HG03045 (cell line): ENCODE measurements around the gene ASAP2.

ENCODE experiments used
- ATAC-seq: cut with Tn5 transposase; IDR thresholded peaks from one replicate; pipeline ENCODE4 v1.9.1; 2021; ENCODE audit warnings: mild to moderate bottlenecking, moderate library complexity; ENCODE audit not compliant: unreplicated experiment

The ASAP2 gene

DNA sequence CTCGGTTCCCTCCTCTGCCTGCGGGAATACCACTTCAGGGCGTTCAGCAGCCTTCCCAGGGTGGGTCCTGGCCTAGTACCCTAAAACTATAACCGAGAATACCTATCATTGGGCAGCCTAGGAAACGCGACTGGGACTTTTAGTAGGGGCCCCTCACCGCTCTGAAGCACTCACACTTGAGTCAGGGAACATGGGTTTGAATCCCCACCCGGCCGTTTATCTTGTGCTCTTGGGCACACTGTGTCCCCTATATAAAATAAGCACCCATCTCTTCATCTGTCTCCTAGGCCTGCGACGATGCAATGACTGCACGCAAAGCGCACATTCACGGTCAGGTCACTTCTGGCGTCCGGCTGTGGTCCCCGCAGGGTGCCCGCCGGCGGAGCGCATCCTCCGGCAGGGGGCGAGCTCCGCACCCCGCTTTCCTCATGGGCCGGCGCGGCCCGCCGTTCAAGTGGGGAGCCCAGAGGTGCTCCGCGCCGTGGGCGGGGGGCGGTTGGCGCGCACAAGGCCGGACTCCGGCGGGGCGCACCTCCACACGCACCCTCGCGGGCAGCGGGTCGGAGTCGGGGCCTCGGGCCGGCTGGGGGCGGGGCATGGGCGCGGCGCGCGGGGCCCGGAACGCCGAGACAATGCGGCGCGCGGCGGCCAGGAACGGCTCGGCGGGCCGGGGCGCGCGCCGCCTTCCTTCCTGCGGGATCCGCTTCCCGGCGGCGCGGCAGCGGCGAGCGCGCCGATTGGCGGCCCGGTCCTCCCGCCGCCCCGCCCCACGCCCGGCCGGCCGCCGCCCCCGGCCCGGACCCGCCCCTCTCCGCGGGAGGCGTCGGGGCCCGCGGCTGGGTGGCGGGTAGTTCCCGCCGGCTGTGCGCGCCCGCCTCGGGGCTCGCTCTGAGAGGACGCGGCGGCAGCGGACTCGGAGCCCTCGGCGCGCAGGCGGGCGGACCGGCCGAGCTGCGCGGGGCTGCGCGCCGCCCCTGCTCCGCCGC, at the start of gene ASAP2:
ASAP2 (plus strand) TSS at position 850 of the 986 bp plus-strand sequence. CDS start 293 bp downstream, outside the sequence.
- ATAC-seq: peak; percentile 55

DNA sequence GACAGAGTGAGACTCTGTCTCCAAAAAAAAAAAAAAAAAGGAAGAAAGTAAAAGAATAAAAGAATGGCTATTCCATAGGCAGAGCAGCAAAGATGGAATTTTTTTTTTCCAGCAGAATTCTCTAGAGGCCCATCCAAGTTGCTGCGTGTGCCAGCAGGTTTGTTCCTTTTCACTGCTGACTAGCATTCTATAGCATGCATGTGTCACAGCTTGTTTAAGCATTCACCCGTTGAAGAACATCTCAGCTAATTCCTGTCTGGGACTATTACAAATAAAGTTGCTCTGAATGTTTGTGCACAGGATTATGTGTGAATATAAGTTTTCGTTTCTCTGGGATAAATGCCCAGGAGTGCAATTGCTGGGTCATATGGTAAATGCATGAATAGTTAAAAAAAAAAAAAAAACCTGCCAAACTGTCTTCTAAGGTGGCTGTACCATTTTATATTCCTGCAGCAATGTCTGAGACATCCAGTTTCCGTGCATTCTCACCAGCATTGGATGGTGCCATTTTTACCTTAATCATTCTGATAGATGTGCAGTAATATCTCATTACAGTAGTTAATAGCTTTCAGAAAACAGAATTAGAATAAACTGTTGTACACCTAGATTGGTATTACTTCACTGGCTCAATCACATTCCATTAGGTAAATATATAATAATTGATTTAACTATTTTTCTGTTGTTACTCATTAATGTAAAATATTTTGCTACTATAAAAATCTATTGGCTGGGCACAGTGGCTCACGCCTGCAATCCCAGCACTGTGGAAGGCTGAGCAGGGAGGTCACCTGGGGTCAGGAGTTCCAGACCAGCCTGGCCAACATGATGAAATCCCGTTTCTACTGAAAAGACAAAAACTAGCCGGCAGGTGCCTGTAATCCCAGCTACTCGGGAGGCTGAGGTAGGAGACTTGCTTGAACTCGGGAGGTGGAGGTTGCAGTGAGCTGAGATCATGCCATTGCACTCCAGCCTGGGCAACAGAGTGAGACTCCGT, 47.5 kb upstream of the ASAP2 start:
- ATAC-seq: no peak

DNA sequence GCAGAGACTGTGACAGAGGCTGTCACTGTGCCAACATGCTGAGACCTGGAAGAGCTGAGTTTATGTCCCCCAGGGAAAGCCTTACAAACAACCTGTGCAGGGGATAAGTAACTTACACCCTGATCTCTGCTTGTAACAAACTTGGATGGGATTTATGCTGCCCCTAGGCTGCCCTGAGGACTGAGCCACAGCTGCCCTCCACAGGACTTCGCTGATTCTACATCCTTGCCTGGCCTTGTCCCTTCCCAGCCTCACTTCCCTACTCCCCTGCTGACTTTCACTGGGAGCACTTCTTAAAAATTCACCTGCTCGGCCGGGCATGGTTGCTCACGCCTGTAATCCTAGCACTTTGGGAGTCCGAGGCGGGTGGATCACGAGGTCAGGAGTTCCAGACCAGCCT, 45.9 kb upstream of the ASAP2 start:
- no peak for ATAC-seq

DNA sequence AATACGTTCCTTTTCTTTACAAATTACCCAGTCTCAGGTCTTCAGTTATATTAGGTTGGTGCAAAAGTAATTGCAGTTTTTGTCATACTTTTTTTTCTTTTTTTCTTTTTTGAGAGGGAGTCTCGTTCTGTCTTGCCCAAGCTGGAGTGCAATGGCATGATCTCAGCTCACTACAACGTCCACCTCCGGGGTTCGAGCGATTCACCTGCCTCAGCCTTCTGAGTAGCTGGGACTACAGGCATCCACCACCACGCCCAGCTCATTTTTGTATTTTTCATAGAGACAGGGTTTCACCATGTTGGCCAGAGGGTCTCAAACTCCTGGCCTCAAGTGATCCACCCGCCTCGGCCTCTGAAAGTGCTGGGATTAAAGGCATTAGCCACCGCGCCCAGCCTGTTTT, 43.8 kb upstream of the ASAP2 start:
- no peak for ATAC-seq

DNA sequence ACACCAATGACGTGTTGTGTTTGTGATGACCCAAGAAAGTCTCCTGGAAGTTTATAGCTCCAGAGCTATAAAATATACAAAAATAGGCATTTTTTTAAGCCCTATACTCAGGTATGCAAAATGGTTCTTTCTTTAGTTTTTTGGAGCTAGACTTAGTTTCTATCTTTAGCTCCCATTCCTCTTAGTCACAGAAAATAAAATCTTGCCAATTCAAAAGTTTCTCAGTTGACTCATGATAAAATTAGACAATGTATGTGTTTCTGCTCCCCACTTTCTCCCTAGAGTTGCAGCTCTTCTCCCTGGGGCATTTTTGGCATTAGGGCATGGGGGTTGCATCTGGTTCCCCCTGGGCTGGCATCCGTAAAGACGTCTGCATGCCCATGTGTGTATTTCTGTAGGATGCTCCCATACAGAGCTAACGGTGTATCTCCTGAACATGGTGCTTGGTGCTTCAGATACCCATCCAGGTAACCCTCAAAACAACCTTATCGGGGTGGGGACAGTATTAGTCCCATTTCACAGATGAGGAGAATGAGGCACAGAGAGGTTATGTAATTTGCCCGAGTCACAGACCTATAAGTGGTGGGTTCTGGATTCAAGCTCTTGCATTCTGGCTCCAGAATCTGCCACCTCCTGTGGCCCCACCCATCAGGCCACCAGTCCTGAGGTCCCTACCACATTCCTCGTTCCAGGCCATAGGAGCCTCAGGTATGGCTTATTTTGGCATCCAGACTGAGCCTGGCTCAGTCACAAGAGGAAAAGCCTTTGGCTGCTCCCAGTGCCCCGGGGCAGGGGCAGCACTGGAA, 43.1 kb upstream of the ASAP2 start:
- ATAC-seq: no peak

DNA sequence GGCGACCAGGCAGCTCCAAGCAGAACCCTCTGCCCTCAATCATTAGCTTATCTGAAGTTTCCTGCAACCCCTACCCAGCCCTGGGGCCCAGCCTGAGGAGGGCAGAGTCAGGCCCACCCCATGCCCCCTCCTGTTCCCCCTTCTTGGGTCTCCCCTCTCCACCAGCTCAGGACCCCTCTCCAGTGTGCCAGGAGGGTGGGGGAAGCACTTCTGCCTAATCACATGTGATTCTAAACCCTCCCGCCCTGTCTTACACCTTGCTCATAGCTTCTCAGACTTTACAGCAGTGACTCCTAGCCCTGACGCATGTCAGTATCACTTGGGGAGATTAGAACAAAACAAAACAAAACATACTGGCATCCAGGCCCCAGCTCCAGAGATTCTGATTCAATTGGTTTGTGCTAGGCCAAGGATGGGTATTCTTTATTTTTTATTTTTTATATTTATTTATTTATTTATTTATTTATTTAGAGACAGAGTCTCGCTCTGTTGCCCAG, 42.5 kb upstream of the ASAP2 start:
- ATAC-seq: no peak

DNA sequence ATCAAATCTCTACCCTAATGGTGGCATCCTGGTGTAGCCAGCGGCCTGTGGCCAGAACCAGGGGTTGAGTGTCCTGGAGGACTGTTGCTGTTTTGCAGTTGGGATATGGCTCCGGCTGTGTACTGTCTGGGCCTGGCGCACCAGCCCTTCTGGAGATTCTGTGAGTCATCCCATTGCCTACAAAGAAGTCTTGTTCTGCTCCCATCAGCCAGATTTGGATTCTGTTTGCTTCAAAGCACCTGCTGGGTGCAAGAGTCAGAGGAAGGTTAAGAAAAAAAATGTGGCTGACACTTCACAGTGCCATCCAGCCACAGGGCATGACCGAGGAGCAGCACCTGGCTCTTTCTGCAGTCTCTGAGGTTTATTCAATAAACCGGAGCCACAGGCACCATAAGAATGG, 41.0 kb upstream of the ASAP2 start:
- ATAC-seq: no peak

DNA sequence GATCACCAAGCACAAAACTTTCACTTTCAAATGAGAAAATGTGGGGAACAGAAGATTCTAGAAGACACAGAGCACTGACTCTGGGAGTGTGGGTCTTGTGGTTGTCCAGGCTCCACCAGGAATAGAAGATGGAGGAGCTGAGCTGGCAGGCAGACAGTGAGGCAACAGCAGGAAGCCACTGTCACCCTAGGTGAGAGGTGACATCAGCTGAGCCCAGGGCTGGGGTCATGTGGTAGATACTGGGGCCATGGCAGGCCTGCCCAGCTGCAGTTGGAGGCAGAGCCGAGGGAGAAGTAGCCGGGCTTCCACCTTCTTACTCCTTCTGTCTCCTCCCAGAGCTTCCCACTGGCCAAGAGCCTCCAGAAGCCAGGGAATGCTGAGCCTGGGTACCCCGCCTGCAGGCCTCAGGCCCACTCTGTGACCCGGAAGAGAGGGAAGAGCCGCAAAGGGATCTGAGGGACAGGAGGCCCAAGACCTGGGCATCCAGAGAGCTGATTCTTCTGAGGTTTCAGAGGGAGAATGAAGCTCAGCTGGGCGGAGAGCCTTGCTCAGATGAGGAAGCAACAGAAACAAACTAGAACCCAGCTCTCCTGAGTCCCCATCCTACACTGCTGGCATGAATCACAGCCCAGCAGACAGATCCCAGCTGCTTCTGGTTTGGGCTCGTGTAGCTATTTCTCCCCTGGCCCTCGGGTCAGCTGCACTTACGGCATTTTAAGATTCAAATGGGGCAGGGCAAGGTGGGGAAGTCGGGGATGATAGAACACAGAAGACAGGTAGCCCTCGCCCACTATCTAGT, 39.8 kb upstream of the ASAP2 start:
- no peak for ATAC-seq

DNA sequence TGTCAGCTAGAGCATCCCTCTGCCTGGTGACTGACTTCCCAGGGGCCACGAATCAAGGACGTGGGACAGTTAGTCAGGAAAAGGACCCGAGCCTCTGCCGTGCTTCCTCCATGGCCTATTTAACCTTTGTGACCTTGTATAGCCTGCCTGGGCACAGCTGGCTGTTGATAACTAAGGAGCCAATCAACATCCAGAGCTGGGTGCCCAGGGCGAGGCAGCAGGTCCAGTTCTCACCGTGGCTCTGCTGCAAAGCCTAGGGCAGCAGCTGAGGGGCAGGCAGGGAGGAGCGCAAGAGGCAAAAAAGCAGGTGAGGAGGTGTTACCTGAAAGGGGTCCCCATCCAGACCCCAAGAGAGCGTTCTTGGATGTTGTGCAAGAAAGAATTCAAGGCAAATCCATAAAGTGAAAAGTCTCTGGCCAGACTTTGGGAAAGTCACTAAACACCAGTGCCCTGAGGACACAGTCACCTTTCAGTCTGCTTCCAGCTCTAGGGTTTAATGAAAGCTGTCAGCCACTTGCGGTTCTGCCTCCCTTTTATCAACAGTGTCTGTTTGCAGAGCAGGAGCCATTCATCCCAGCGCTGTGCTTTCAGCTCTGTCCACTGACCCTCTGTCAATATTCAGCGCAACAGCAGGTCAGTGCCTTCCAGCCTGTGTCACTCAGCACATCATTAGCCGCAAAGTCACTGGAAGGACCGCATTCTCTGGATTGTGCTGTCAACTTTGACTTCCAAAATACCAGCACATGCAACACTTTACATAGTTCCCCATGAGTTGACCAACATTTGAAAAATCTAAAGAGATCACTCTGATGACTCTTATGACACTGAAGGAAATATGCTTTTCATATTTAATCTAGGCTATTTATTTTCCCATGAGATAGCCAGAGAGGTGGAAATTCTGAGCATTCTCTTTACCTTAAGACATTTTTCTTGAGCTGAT, 38.6 kb upstream of the ASAP2 start:
- no peak for ATAC-seq

DNA sequence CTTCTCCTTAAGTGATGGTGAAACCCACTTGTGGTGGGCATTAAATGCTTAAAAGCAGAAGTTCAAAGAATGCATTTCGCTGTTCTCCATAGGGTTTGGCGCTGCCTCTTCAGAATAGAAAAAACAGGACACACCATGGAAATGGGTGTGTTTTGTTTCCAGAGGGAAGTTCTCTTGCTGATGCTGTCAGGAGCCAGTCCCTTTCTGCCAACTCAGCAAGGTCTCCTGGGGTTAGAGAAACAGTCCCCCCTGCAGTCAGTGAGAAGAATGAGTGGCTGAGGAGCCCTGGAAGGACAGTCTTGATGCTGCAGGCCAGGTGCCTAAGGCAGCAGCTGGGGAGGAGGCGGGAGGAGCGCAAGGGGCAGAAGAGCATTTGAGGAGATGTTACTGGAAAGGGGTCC, 37.8 kb upstream of the ASAP2 start:
- ATAC-seq: no peak

DNA sequence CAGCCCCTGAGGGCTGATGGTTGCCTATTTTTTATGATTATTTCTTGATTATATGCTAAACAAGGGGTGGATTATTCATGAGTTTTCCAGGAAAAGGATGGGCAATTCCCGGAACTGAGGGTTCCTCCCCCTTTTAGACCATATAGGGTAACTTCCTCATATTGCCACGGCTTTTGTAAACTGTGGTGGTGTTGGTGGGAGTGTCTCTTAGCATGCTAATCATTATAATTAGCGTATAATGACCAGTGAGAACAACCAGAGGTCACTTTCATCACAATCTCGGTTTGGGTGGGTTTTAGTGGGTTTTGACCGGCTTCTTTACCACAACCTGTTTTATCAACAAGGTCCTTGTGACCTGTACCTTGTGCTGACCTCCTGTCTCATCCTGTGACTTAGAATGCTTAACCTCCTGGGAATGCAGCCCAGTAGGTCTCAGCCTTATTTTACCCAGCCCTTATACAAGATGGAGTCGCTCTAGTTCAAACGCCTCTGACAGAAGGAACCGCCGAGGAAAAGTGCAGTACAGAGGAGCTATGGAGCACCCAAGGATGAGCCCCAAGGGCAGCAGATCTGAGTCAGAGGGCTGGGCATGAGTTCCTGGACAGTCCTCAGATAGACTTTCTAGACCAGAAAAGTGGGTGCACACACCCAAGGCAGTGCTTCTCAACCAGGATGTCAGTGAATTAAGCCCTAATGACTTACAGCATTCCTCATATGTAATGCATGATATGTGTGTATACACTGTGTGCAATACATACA, 37.1 kb upstream of the ASAP2 start:
- no peak for ATAC-seq

DNA sequence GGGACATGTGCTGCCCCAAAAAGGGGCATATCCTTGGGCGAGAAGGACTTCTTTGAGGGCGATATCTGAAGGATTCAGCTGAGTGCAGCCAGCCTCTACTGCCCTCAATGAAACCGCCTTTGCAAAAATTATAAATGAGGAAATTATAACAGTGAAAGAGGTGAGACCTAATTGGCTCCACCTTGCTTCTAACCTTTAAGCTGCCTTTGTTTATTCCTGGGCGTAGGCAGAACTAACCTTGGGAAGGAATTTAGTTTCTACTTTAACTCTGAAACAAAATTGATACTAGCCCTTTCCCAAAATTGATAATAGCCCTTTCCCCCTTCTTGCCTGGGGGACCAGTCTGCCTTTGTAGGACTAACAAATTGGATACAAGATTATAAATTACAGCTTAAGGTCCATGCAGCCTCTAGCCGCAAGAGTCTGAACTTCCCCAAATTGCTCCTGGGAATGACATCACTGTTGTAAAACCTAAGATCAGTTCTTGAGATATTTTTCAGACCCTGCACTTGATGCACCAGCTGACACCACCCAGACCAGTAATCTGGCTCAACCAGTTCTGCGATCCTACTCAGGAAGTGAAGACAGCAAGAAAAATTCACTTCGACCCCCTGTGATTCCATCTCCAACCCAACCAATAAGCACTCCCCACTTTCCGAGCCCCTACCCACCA, 36.0 kb upstream of the ASAP2 start:
- ATAC-seq: no peak

DNA sequence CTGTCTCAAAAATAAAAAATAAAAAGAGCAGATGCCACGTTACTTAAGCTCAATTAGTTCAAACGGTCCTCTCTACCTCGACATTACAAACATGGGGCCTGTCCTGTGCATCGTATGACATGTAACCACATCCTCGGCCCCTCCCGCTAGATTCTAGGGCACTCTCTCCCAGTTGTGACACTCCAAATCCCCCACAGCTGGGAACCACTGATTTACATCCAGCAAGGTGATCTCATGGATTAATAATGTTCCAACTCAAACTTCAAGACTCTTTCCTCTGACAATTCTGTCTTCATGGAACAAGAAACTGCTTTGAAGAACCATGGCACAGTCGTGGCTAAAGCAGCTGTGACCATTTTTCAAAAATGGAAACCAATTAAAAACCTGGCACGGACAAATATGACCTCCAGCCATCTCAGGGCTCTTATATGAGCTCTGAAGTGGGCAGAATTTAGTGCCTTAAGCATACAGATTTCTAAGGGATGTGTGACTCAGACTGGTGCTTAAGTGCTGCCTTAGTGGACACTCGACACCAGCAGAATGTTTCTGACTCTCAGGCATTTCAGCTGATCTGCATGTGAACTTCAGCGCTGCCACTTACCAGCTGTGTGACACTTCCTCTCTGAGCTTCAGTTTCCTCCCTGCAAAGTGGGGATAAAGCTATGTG, 31.7 kb upstream of the ASAP2 start:
- ATAC-seq: no peak

DNA sequence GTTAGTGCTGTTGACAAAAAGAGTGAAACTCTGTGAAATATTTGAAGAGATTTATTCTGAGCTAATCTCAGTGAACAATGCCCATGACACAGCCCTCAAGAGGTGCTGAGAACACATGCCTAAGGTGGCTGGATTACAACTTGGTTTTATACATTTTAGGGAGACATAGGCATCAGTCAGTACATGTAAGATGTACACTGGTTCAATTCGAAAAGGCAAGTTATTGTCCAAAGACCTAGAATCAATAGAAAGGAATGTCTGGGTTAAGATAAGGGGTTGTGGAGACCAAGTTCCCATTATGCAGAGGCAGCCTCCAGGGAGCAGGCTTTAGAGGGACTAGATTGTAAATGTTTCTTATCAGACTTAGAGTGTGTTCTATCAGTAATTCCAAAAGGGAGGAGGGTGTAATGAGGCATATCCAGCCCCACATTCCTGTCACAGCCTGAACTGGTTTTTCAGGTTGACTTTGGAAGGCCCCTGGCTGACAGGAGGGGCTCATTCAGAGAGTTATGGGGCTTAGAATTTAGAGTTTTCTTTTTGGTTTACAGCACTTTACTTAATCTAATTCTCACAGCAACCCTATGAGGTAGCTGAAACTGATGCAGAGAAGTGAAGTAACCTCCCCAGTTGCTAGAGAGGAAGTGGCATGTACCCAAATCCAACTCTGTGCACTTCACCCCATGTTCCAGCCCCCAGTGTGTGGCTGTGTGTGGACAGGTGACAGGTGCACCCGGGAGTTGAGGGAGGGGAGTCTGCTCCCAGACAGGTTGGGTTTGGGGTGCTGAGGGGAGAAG, 28.3 kb upstream of the ASAP2 start:
- ATAC-seq: no peak

DNA sequence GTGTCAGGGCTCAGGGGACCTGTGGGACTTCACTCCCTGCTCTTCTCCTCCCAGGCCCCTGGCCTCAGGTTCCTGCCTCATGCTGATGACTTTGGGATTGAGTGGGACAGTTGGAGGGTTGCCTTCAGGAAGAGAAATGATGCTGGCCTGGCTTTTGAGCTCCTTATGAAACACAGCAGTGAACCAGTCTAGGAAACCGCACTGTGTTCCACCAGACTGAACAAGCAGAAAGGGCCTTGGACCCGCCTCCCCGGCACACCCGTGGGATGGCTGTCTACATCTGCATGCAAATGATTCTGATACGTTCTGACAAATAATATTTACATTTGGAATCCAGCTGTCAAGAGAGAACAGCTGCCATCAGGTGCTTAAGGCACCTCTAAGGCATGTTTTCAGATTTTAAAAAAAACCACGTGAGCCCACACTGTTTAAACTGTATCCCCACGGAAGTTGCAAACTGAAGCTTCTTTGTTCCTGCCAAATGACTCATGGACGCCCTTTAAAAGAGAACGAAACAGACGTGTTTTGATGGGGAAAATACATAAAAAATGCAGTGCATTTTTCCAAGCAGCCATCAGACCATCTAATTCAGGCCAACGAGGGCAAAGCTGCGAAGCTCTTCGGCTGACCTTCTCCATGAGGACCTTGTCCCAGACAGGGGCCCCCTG, 27.6 kb upstream of the ASAP2 start:
- ATAC-seq: no peak
